RWPE2 (cell line): ENCODE results near the gene MYH15.

Source experiments
- ATAC-seq: fragments of 200-7000 bp; cut with Tn5 transposase; 3 replicates; pipeline ENCODE4 v1.9.1; 2021; ENCODE audit warnings: low read depth
- DNase-seq: peaks from one replicate; pipeline ENCODE4 v3.0.0-alpha.2; 2020; ENCODE audit warnings: low spot score
- H3K27ac ChIP-seq: fragments of 450-650 bp; 2 replicates; pipeline ENCODE4 v1.5.1; 2017; ENCODE audit warnings: mild to moderate bottlenecking; ENCODE audit not compliant: poor library complexity, severe bottlenecking
- H3K27me3 ChIP-seq: fragments of 250-450 bp; sonication (Bioruptor Pico); 2 replicates; pipeline ENCODE4 v1.5.1; 2021; ENCODE audit warnings: mild to moderate bottlenecking, moderate library complexity; ENCODE audit not compliant: insufficient read depth, poor library complexity, severe bottlenecking
- H3K36me3 ChIP-seq: fragments of 250-450 bp; sonication (Bioruptor Pico); 2 replicates; pipeline ENCODE4 v1.5.1; 2020; ENCODE audit warnings: low read depth, mild to moderate bottlenecking, moderate library complexity
- H3K4me1 ChIP-seq: fragments of 250-450 bp; sonication (Bioruptor Pico); 2 replicates; pipeline ENCODE4 v1.5.1; 2021; ENCODE audit warnings: mild to moderate bottlenecking, moderate library complexity; ENCODE audit not compliant: insufficient read depth, poor library complexity, severe bottlenecking
- H3K4me3 ChIP-seq: fragments of 250-450 bp; sonication (Bioruptor Pico); 2 replicates; pipeline ENCODE4 v1.5.1; 2021; ENCODE audit warnings: mild to moderate bottlenecking, moderate library complexity; ENCODE audit not compliant: severe bottlenecking
- H3K9me3 ChIP-seq: fragments of 250-450 bp; sonication (Bioruptor Pico); 2 replicates; pipeline ENCODE4 v1.5.1; 2021; ENCODE audit warnings: mild to moderate bottlenecking, moderate library complexity; ENCODE audit not compliant: severe bottlenecking
- CTCF ChIP-seq: fragments of 450-650 bp; IDR thresholded peaks from one replicate; pipeline ENCODE4 v1.5.1; 2017; ENCODE audit warnings: mild to moderate bottlenecking, moderate library complexity; ENCODE audit not compliant: poor library complexity, severe bottlenecking

Gene MYH15

DNA sequence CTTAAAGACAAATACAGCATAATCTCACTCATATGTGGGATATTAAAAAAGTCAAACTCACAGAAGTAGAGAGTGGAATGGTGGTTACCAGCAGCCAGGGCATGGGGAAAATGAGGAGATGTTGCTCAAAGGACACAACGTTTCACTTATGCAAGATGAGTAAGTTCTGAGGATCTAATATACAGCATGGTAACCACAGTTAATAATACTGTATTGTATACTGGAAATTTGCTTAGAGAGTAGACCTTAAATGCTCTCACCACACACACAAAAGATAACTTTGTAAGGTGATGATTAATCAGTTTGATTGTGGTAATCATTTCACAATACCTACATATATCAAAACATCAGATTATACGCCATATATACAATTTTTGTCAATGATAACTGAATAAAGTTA is 60.0 kb downstream of the MYH15 start:
- TF ChIP-seq CTCF, result no peak
- no peak for ATAC-seq
- no peak overlapping the region for H3K27ac ChIP-seq
- no peak for DNase-seq
- no peak overlapping the region for H3K4me3 ChIP-seq
- no peaks in the 10 kb centered on the region for H3K9me3 ChIP-seq
- no peaks in the 10 kb centered on the region for H3K36me3 ChIP-seq
- H3K4me1 ChIP-seq, result no peaks in the 10 kb centered on the region
- no peaks in the 10 kb centered on the region for H3K27me3 ChIP-seq

GRCh38 chr3:108448593-108448992 is 61.8 kb downstream of the MYH15 start:
- no peak for TF ChIP-seq CTCF
- Histone ChIP-seq H3K27me3 (no peaks in the 10 kb centered on the region), H3K9me3 (no peaks in the 10 kb centered on the region), H3K36me3 (no peaks in the 10 kb centered on the region), H3K4me1 (no peaks in the 10 kb centered on the region), H3K4me3 (no peak overlapping the region), H3K27ac (no peak overlapping the region)
- no peak for DNase-seq
- ATAC-seq, result no peak

GRCh38 chr3:108447096-108447847 is 63.1 kb downstream of the MYH15 start:
- Histone ChIP-seq H3K27me3 (no peaks in the 10 kb centered on the region), H3K9me3 (no peaks in the 10 kb centered on the region), H3K4me1 (no peaks in the 10 kb centered on the region), H3K36me3 (no peaks in the 10 kb centered on the region), H3K4me3 (no peak overlapping the region), H3K27ac (no peak overlapping the region)
- DNase-seq, result no peak
- TF ChIP-seq CTCF, result no peak
- ATAC-seq, result no peak

- H3K4me3 ChIP-seq, result no peak overlapping the region
- DNase-seq (no peak), ATAC-seq (no peak)
- H3K27me3 ChIP-seq, result no peaks in the 10 kb centered on the region
- no peak overlapping the region for H3K27ac ChIP-seq
- H3K36me3 ChIP-seq, result no peaks in the 10 kb centered on the region
- no peaks in the 10 kb centered on the region for H3K4me1 ChIP-seq
- no peaks in the 10 kb centered on the region for H3K9me3 ChIP-seq
- TF ChIP-seq CTCF, result no peak
Observed at GRCh38 chr3:108442281-108442680, 68.1 kb downstream of the MYH15 start.

DNA sequence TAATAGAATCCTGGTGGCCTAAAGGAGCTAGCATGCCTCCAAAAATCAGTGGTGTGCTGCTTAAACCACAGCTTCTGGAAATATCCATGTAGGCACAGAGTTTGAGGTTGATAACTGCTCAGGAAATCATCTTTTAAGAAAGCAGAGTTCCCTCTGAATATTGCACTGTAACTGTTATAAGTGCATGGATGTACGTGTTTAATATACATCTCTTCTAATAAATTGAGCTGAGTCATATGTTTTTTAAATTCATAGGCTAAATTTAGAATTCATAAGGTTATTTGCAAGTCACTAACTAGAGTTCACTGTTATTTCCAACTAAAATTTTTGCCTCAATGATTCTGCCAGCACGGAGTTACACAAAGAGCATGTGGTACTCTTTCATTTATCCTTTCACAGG is 68.9 kb downstream of the MYH15 start:
- no peak for TF ChIP-seq CTCF
- Histone ChIP-seq H3K27me3 (no peaks in the 10 kb centered on the region), H3K4me3 (no peak overlapping the region), H3K4me1 (no peaks in the 10 kb centered on the region), H3K9me3 (no peaks in the 10 kb centered on the region), H3K27ac (no peak overlapping the region), H3K36me3 (no peaks in the 10 kb centered on the region)
- no peak for DNase-seq
- ATAC-seq, result no peak
